H9 (cell line): ENCODE measurements around the gene CORO7. TPM values are rescaled to one million over a fixed set of nuclear protein-coding genes. Genes with fewer than 3 reads are reported as not detected.

Experiments used
- DNase-seq: peaks from one replicate; pipeline ENCODE4 v3.0.0-alpha.2; 2017
- H2AFZ ChIP-seq: one replicate; pipeline ENCODE4 v1.6.1; 2013; ENCODE audit warnings: mild to moderate bottlenecking, low read length, control low read depth, moderate library complexity
- H2AK5ac ChIP-seq: 2 replicates; pipeline ENCODE4 v1.6.1; 2013; ENCODE audit warnings: low read length, control low read depth, mixed read lengths; ENCODE audit not compliant: insufficient read length
- H2BK120ac ChIP-seq: one replicate; pipeline ENCODE4 v1.6.1; 2013; ENCODE audit warnings: low read depth, mild to moderate bottlenecking, low read length, control low read depth, inconsistent platforms; ENCODE audit not compliant: poor library complexity, severe bottlenecking
- H2BK12ac ChIP-seq: 2 replicates; pipeline ENCODE4 v1.6.1; 2013; ENCODE audit warnings: low read length, control low read depth, mixed read lengths, low read depth; ENCODE audit not compliant: insufficient read length
- H2BK15ac ChIP-seq: 2 replicates; pipeline ENCODE4 v1.6.1; 2013; ENCODE audit warnings: low read depth, low read length, control low read depth
- H2BK20ac ChIP-seq: one replicate; pipeline ENCODE4 v1.6.1; 2013; ENCODE audit warnings: low read depth, mild to moderate bottlenecking, low read length, control low read depth, inconsistent platforms; ENCODE audit not compliant: poor library complexity, severe bottlenecking
- H2BK5ac ChIP-seq: 2 replicates; pipeline ENCODE4 v1.6.1; 2013; ENCODE audit warnings: low read length, control low read depth, mixed read lengths; ENCODE audit not compliant: insufficient read length
- H3K14ac ChIP-seq: 2 replicates; pipeline ENCODE4 v1.6.1; 2013; ENCODE audit warnings: low read length, control low read depth; ENCODE audit not compliant: insufficient read depth
- H3K18ac ChIP-seq: 2 replicates; pipeline ENCODE4 v1.6.1; 2013; ENCODE audit warnings: low read depth, mild to moderate bottlenecking, mixed read lengths, low read length, control low read depth; ENCODE audit not compliant: insufficient read length
- H3K23ac ChIP-seq: 2 replicates; pipeline ENCODE4 v1.6.1; 2013; ENCODE audit warnings: low read length, control low read depth, mixed read lengths, low read depth; ENCODE audit not compliant: insufficient read length
- H3K23me2 ChIP-seq: 2 replicates; pipeline ENCODE4 v1.6.1; 2013; ENCODE audit warnings: low read depth, mild to moderate bottlenecking, mixed read lengths, low read length, control low read depth; ENCODE audit not compliant: insufficient read length, poor library complexity, severe bottlenecking
- H3K27ac ChIP-seq: 2 replicates; pipeline ENCODE4 v1.5.1; 2013; ENCODE audit warnings: low read length, control low read depth, mixed read lengths, low read depth; ENCODE audit not compliant: insufficient read length
- H3K27me3 ChIP-seq: 2 replicates; pipeline ENCODE4 v1.6.1; 2013; ENCODE audit warnings: low read length, control low read depth, inconsistent platforms; ENCODE audit not compliant: insufficient read depth
- H3K4ac ChIP-seq: 2 replicates; pipeline ENCODE4 v1.6.1; 2013; ENCODE audit warnings: low read depth, mild to moderate bottlenecking, control low read depth, inconsistent platforms, low read length, moderate library complexity
- H3K4me1 ChIP-seq: 2 replicates; pipeline ENCODE4 v1.6.1; 2013; ENCODE audit warnings: low read length, control low read depth, inconsistent platforms; ENCODE audit not compliant: insufficient read depth
- H3K4me2 ChIP-seq: 2 replicates; pipeline ENCODE4 v1.6.1; 2013; ENCODE audit warnings: low read length, control low read depth, mixed read lengths; ENCODE audit not compliant: insufficient read length, insufficient read depth
- H3K56ac ChIP-seq: 2 replicates; pipeline ENCODE4 v1.6.1; 2013; ENCODE audit warnings: low read depth, mild to moderate bottlenecking, mixed read lengths, low read length, control low read depth; ENCODE audit not compliant: insufficient read length
- H3K79me1 ChIP-seq: 2 replicates; pipeline ENCODE4 v1.6.1; 2013; ENCODE audit warnings: low read depth, mild to moderate bottlenecking, moderate library complexity, low read length, control low read depth, inconsistent platforms; ENCODE audit not compliant: insufficient read depth, poor library complexity, severe bottlenecking
- H3K79me2 ChIP-seq: 2 replicates; pipeline ENCODE4 v1.6.1; 2013; ENCODE audit warnings: low read length, control low read depth, inconsistent platforms; ENCODE audit not compliant: insufficient read depth
- H3K9ac ChIP-seq: 2 replicates; pipeline ENCODE4 v1.6.1; 2013; ENCODE audit warnings: low read length, control low read depth, mixed read lengths; ENCODE audit not compliant: insufficient read length; ENCODE audit errors: extremely low read depth
- H3K9me3 ChIP-seq: one replicate; pipeline ENCODE4 v1.6.1; 2013; ENCODE audit warnings: low read depth, low read length, inconsistent platforms; ENCODE audit not compliant: control insufficient read depth
- H3T11ph ChIP-seq: one replicate; pipeline ENCODE4 v1.6.1; 2013; ENCODE audit warnings: mild to moderate bottlenecking, low read length, control low read depth, inconsistent platforms
- H4K20me1 ChIP-seq: one replicate; pipeline ENCODE4 v1.6.1; 2013; ENCODE audit not compliant: control insufficient read depth, insufficient read length, insufficient read depth
- H4K5ac ChIP-seq: 2 replicates; pipeline ENCODE4 v1.6.1; 2013; ENCODE audit warnings: low read depth, mild to moderate bottlenecking, mixed read lengths, low read length, control low read depth; ENCODE audit not compliant: insufficient read length
- H4K8ac ChIP-seq: replicated peaks from 2 replicates; pipeline ENCODE4 v1.6.1; 2013; ENCODE audit warnings: low read length, control low read depth, mixed read lengths, low read depth; ENCODE audit not compliant: insufficient read length
- H4K91ac ChIP-seq: 2 replicates; pipeline ENCODE4 v1.6.1; 2013; ENCODE audit warnings: low read depth, mild to moderate bottlenecking, moderate library complexity, mixed read lengths, low read length, control low read depth; ENCODE audit not compliant: insufficient read length
- H3K27ac Mint-ChIP-seq, 3 experiments: 2 replicates in 2 of 3; 3 replicates in 1 of 3; pipeline ENCODE4 v1.8.0; 2020 to 2021; ENCODE audit warnings: mixed read lengths in 3 of 3, mild to moderate bottlenecking in 1 of 3, moderate library complexity in 1 of 3
- H3K27me3 Mint-ChIP-seq: 2 replicates; pipeline ENCODE4 v1.8.0; 2021; ENCODE audit warnings: low read depth, mild to moderate bottlenecking, moderate library complexity, mixed read lengths
- H3K36me3 Mint-ChIP-seq, 3 experiments: 2 replicates in 2 of 3; 3 replicates in 1 of 3; pipeline ENCODE4 v1.8.0; 2020 to 2021; ENCODE audit warnings: low read depth in 3 of 3, mixed read lengths in 3 of 3; ENCODE audit not compliant: insufficient read depth in 1 of 3
- H3K4me1 Mint-ChIP-seq, 2 experiments: 2 replicates each; pipeline ENCODE4 v1.8.0; 2020; ENCODE audit warnings: mixed read lengths in 2 of 2
- H3K4me3 Mint-ChIP-seq, 2 experiments: 2 replicates in 1 of 2; 3 replicates in 1 of 2; pipeline ENCODE4 v1.8.0; 2020 to 2021; ENCODE audit warnings: mild to moderate bottlenecking in 2 of 2, mixed read lengths in 2 of 2, moderate library complexity in 1 of 2
- H3K9me3 Mint-ChIP-seq, 2 experiments: 2 replicates in 1 of 2; 3 replicates in 1 of 2; pipeline ENCODE4 v1.8.0; 2020; ENCODE audit warnings: mild to moderate bottlenecking in 2 of 2, mixed read lengths in 2 of 2, moderate library complexity in 1 of 2
- CTCF ChIP-seq: fragments of 200-600 bp; sonication (generic); conservative IDR thresholded peaks from 3 replicates; pipeline ENCODE4 v1.8.0; 2021; ENCODE audit warnings: antibody characterized with exemption, mild to moderate bottlenecking
- WGBS: extraction: QIAGEN DNeasy Blood & Tissue Kit; methylation state at CpG from one replicate; pipeline ENCODE4 v1.1.7; 2013; ENCODE audit warnings: missing lambda C conversion rate, low lambda C conversion rate, mixed read lengths; ENCODE audit not compliant: insufficient read length; ENCODE audit errors: extremely low coverage; 5-methylcytosine and 5-hydroxymethylcytosine counted together
- total RNA-seq: library from RNA; stranded (reverse); gene quantifications from 2 replicates; pipeline ENCODE4 v1.2.1, GENCODE V29; 2021

Gene CORO7
- total RNA-seq, 1 experiment from 2014 or later = 38.4 TPM

- H3K27me3 Mint-ChIP-seq = peaks cover 4% of the 10 kb centered on the region
- no peaks in the 10 kb centered on the region for H3K27me3 ChIP-seq
- no peak overlapping the region for H3K4me2 ChIP-seq
- H2BK15ac ChIP-seq = no peak overlapping the region
- no peak overlapping the region; a peak in 1 of 7 replicates for H3K27ac Mint-ChIP-seq
- H2BK120ac ChIP-seq = no peak overlapping the region
- H3K14ac ChIP-seq = no peak overlapping the region
- H3K9me3 ChIP-seq = no peaks in the 10 kb centered on the region
- no peaks in the 10 kb centered on the region for H3K4me1 Mint-ChIP-seq
- H3K79me2 ChIP-seq = no peaks in the 10 kb centered on the region
- peaks cover 23 to 40% (median 26%) of the 10 kb centered on the region in 3 experiments for H3K36me3 Mint-ChIP-seq
- TF ChIP-seq CTCF = no peak
- no peak overlapping the region for H2BK5ac ChIP-seq
- WGBS = no CpG with 5 or more reads among the region's 13 CpGs
- H4K8ac ChIP-seq = no peak overlapping the region
- H3T11ph ChIP-seq = no peak overlapping the region
- no peak overlapping the region for H3K23ac ChIP-seq
- no peak overlapping the region for H3K56ac ChIP-seq
- H3K23me2 ChIP-seq = no peaks in the 10 kb centered on the region
- no peak overlapping the region for H3K9ac ChIP-seq
- H3K27ac ChIP-seq = no peak overlapping the region
- DNase-seq = no peak
- H2AK5ac ChIP-seq = no peak overlapping the region
- no peak overlapping the region for H3K4me3 Mint-ChIP-seq
- H3K4ac ChIP-seq = no peak overlapping the region
- H3K18ac ChIP-seq = no peak overlapping the region
- no peak overlapping the region for H2AFZ ChIP-seq
- H4K20me1 ChIP-seq = no peaks in the 10 kb centered on the region
- H4K5ac ChIP-seq = no peak overlapping the region
- H2BK20ac ChIP-seq = no peak overlapping the region
- no peak overlapping the region for H4K91ac ChIP-seq
- H2BK12ac ChIP-seq = no peak overlapping the region
- H3K79me1 ChIP-seq = no peaks in the 10 kb centered on the region
- H3K9me3 Mint-ChIP-seq = peaks cover 16 to 18% of the 10 kb centered on the region in 2 experiments
- H3K4me1 ChIP-seq = no peaks in the 10 kb centered on the region
These were observed 75.1 kb downstream of the CORO7 start for GRCh38 chr16:4341250-4341649.
